BE2C (cell line): ENCODE results near the gene EBF3.
A peak's percentile ranks its signal among the peaks of the same experiment; 100 is the strongest.

Source experiments
- DNase-seq: peaks from one replicate; pipeline ENCODE4 v3.0.0-alpha.2; 2020
- H3K27me3 ChIP-seq: fragments of 250-450 bp; sonication (Bioruptor Pico); 2 replicates; pipeline ENCODE4 v1.5.1; 2020; ENCODE audit warnings: mild to moderate bottlenecking
- H3K36me3 ChIP-seq: fragments of 250-450 bp; sonication (Bioruptor Pico); 2 replicates; pipeline ENCODE4 v1.5.1; 2020; ENCODE audit warnings: mild to moderate bottlenecking
- H3K4me1 ChIP-seq: fragments of 250-450 bp; sonication (Bioruptor Pico); 2 replicates; pipeline ENCODE4 v1.5.1; 2020
- H3K4me3 ChIP-seq: 2 replicates; pipeline ENCODE4 v1.5.1; 2011; ENCODE audit warnings: low read depth, low read length
- H3K9me3 ChIP-seq: fragments of 250-450 bp; sonication (Bioruptor Pico); 2 replicates; pipeline ENCODE4 v1.5.1; 2020
- CTCF ChIP-seq: IDR thresholded peaks from 2 replicates; pipeline ENCODE4 v1.5.1; 2012; ENCODE audit warnings: mild to moderate bottlenecking, low read depth, low read length

The EBF3 gene

DNA sequence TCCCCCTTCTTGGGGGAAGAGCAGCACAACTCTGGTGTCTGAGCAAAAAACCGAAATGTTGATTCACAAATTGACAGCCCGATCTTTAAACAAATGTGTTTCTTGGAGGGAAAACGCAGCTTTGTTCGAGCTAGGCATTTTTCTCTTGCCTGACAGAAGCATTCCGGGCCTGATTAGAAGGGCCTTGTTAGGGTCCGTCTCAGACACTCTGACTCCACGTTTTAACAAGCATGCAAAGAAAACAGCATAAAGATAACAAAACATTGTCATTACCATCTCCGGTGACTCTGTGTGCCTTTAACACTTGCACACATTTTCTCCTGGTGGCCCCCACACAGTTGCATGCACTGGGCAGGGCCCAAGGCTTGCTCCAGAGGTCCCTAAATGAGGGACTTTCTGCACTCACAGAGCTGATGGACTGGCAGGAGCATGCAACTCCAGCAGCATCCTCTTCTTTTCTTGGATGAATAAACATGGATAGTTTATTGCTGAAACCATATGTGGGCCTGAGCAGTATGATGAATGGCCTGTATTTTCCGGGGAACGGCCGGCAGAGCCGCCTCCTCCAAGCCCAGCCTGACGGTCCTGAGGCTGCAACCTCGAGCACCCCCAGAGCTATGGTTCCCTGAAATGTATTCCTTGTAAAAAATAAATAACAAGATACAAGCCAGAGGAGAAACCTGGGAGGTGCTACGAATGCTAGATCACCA lies 50.9 kb downstream of the EBF3 start:
- no peaks in the 10 kb centered on the region for H3K27me3 ChIP-seq
- TF ChIP-seq CTCF: no peak
- no peaks in the 10 kb centered on the region for H3K9me3 ChIP-seq
- no peak for DNase-seq
- no peaks in the 10 kb centered on the region for H3K36me3 ChIP-seq
- peaks cover 9% of the 10 kb centered on the region for H3K4me1 ChIP-seq
- H3K4me3 ChIP-seq: no peak overlapping the region

GRCh38 chr10:129912166-129912917 lies 51.7 kb downstream of the EBF3 start:
- H3K36me3 ChIP-seq: no peaks in the 10 kb centered on the region
- DNase-seq: peak; percentile 38
- H3K4me3 ChIP-seq: no peak overlapping the region
- peaks cover 9% of the 10 kb centered on the region for H3K4me1 ChIP-seq
- no peaks in the 10 kb centered on the region for H3K27me3 ChIP-seq
- no peaks in the 10 kb centered on the region for H3K9me3 ChIP-seq
- TF ChIP-seq CTCF: no peak

DNA sequence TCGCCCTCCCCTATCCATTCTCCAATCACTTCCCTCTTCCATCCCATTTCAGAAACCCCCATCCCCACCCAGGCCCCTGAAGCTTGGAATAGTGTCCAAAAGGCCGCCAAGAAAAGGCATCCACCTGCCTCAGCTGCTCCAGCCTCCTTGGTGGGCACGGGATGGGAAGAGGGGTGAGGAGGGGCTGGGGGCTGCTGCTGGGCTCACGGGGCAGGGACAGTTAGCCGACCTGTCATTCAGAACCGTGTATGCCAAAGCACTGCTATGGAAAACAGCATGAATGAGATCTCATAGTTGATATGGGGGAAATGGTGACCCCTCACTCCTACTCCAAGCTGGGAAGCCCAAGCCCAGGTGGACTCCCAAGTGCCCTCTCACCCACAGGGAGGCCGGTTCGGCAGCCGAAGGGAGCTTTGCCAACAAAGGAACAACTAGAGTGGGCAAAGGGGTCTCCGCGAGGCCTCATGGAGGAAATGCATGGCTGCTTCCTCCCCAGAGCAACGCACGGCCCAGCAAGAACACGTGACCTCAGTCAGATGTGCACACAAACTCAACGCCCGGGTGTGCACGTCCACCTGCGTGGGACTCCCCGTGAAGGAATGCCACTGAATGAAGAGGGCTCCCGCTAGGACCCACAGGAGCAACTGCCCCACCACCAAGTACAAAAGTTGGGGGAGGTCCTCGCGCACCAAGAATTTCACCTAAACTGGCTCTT lies 52.5 kb downstream of the EBF3 start:
- DNase-seq: no peak
- H3K4me3 ChIP-seq: no peak overlapping the region
- H3K9me3 ChIP-seq: no peaks in the 10 kb centered on the region
- no peaks in the 10 kb centered on the region for H3K36me3 ChIP-seq
- no peaks in the 10 kb centered on the region for H3K27me3 ChIP-seq
- peaks cover 9% of the 10 kb centered on the region for H3K4me1 ChIP-seq
- no peak for TF ChIP-seq CTCF

- TF ChIP-seq CTCF: no peak
- DNase-seq: no peak
- peaks cover 9% of the 10 kb centered on the region for H3K4me1 ChIP-seq
- no peaks in the 10 kb centered on the region for H3K9me3 ChIP-seq
- H3K27me3 ChIP-seq: no peaks in the 10 kb centered on the region
- no peaks in the 10 kb centered on the region for H3K36me3 ChIP-seq
- no peak overlapping the region for H3K4me3 ChIP-seq
Measured at GRCh38 chr10:129910861-129911260, 53.2 kb downstream of the EBF3 start.

DNA sequence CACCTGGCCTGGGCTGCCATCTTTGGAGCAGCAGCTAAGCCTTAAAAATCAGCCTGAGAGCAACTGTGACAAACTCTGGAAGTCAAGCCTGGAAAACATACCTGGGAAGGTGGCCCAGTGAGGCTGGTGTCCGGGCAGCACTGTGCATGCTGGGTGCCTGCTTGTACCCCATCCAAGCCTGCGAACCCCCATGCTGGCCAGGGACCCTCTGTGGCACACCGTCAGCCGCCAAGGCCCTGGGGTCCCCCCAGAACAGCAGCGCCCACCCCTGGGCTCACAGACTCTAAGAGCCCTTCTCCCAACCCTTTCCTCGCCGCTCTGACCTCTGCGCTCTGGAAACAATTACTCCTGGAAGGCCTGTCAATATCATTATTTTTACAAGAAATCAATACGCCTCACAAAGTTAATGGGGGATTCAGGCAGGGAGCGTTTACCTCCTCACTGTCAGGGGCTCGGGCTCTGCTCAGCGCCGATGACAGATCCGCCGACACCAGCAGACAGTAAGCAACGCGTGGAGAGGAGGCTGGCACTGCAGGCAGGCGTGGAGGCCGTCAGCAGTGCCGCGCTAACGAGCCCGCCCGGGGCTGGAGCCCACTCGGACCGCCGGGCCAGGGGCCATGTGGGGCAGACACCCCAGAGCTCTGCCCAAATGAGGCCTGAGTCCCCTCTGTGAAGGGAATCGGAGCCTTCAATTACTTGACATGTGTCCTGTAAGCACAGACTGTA lies 54.4 kb downstream of the EBF3 start:
- no peak for DNase-seq
- no peaks in the 10 kb centered on the region for H3K36me3 ChIP-seq
- H3K4me3 ChIP-seq: no peak overlapping the region
- no peaks in the 10 kb centered on the region for H3K27me3 ChIP-seq
- no peak for TF ChIP-seq CTCF
- H3K4me1 ChIP-seq: peaks cover 9% of the 10 kb centered on the region
- no peaks in the 10 kb centered on the region for H3K9me3 ChIP-seq
